Caco-2 (cell line): ENCODE results near the gene KRTAP5-9. TPM values are rescaled to one million over a fixed set of nuclear protein-coding genes. Genes with fewer than 3 reads are reported as not detected.
"Not testable (repeated sequence)": the region's sequence is repeated elsewhere in the genome, so short reads cannot be mapped to it uniquely, and the experiment has no call there.

Source experiments
- BruUV-seq: library from RNA; stranded (reverse); fragments of 400-500 nt; replicated peaks from 2 replicates; lab custom pipeline; 2021; lab: Mats Ljungman, UMichigan
- CTCF ChIA-PET: fragments of 300-600 bp; sonication (Branson Sonifier 250); formaldehyde crosslinking; loops from one replicate; lab custom pipeline; 2022; ENCODE audit warnings: antibody characterized with exemption; lab: Charles Lee
- POLR2A ChIA-PET: fragments of 300-600 bp; sonication (Branson Sonifier 250); formaldehyde crosslinking; loops from one replicate; lab custom pipeline; 2022; ENCODE audit warnings: antibody characterized with exemption; lab: Charles Lee
- DNase-seq, 2 experiments: peaks; one replicate each; pipeline versions ENCODE4 v3.0.0 to v3.0.0-alpha.2; 2020 to 2022
- H3K27me3 ChIP-seq: replicated peaks from 2 replicates; pipeline ENCODE4 v1.6.0; 2011; ENCODE audit warnings: low read length; ENCODE audit not compliant: control insufficient read depth, insufficient read depth
- H3K36me3 ChIP-seq: 2 replicates; pipeline ENCODE4 v1.5.1; 2011; ENCODE audit warnings: low read length; ENCODE audit not compliant: control insufficient read depth, insufficient read depth
- H3K4me1 ChIP-seq: fragments of 250-450 bp; sonication (Bioruptor Pico); 2 replicates; pipeline ENCODE4 v1.5.1; 2020; ENCODE audit warnings: mild to moderate bottlenecking
- H3K4me3 ChIP-seq: 2 replicates; pipeline ENCODE4 v1.5.1; 2011; ENCODE audit warnings: low read depth, mild to moderate bottlenecking, control low read depth, low read length
- H3K9me3 ChIP-seq: fragments of 250-450 bp; sonication (Bioruptor Pico); 2 replicates; pipeline ENCODE4 v1.5.1; 2020; ENCODE audit warnings: mild to moderate bottlenecking, moderate library complexity
- H3K27ac Mint-ChIP-seq: one replicate; pipeline ENCODE4 v1.8.0; 2022; ENCODE audit warnings: mixed read lengths; ENCODE audit not compliant: unreplicated experiment
- H3K27me3 Mint-ChIP-seq: one replicate; pipeline ENCODE4 v1.8.0; 2022; ENCODE audit warnings: mixed read lengths; ENCODE audit not compliant: insufficient read depth, unreplicated experiment
- H3K36me3 Mint-ChIP-seq: one replicate; pipeline ENCODE4 v1.8.0; 2022; ENCODE audit warnings: mild to moderate bottlenecking, mixed read lengths; ENCODE audit not compliant: insufficient read depth, unreplicated experiment
- H3K4me1 Mint-ChIP-seq: one replicate; pipeline ENCODE4 v1.8.0; 2022; ENCODE audit warnings: low read depth, mixed read lengths; ENCODE audit not compliant: unreplicated experiment
- H3K4me3 Mint-ChIP-seq: one replicate; pipeline ENCODE4 v1.8.0; 2022; ENCODE audit warnings: mild to moderate bottlenecking, moderate library complexity, mixed read lengths; ENCODE audit not compliant: unreplicated experiment
- H3K9me3 Mint-ChIP-seq: one replicate; pipeline ENCODE4 v1.8.0; 2022; ENCODE audit warnings: mixed read lengths; ENCODE audit not compliant: unreplicated experiment
- CTCF ChIP-seq, 2 experiments: fragments of 200-600 bp in 1 of 2; IDR thresholded peaks; 1 replicate in 1 of 2; 2 replicates in 1 of 2; pipeline versions ENCODE4 v1.5.1 to v1.8.0; 2011 to 2022; ENCODE audit warnings: antibody characterized with exemption in 1 of 2, control low read depth in 1 of 2, inconsistent platforms in 1 of 2, low read depth in 1 of 2, low read length in 1 of 2, mild to moderate bottlenecking in 1 of 2, moderate library complexity in 1 of 2; ENCODE audit not compliant: insufficient read depth in 1 of 2, severe bottlenecking in 1 of 2, unreplicated experiment in 1 of 2
- intact Hi-C: fragments of 100-400 bp; cut with micrococcal nuclease; formaldehyde crosslinking; loops from one replicate; pipeline ENCODE4 v1.10.0; 2022; ENCODE audit not compliant: unreplicated experiment
- total RNA-seq: library from RNA; stranded (reverse); gene quantifications from 2 replicates; pipeline ENCODE4 v1.2.3, GENCODE V29; 2022

The KRTAP5-9 gene
- total RNA-seq, 1 experiment from 2014 or later = not detected

- DNase-seq = no peak
These were observed 28.7 kb upstream of the KRTAP5-9 start for GRCh38 chr11:71519546-71519945.

GRCh38 chr11:71525188-71525937 is 22.9 kb upstream of the KRTAP5-9 start:
- TF ChIP-seq CTCF (IDR thresholded peaks at IDR 0.05; ENCODE audit: insufficient read depth in 1 of 2, low read depth in 1 of 2, low read length in 1 of 2, severe bottlenecking in 1 of 2, unreplicated experiment in 1 of 2) = no peak
- Mint-ChIP-seq H3K4me3 (no peak overlapping the region), H3K4me1 (peaks cover 24% of the 10 kb centered on the region), H3K36me3 (no peaks in the 10 kb centered on the region), H3K27ac (no peak overlapping the region), H3K27me3 (no peaks in the 10 kb centered on the region), H3K9me3 (peaks cover 9% of the 10 kb centered on the region)
- intact Hi-C loops = no loop called here
- DNase-seq = peak in 1 of 2 experiments; percentile 19
- no peaks in the 10 kb centered on the region for H3K27me3 ChIP-seq
- BruUV-seq = no TSS peak
- 0 out of 2 replicates have a peak, but pooled peaks cover 2% of the 10 kb centered on the region for H3K9me3 ChIP-seq
- POLR2A ChIA-PET = no interaction called here
- no peaks in the 10 kb centered on the region for H3K36me3 ChIP-seq
- CTCF ChIA-PET = no interaction called here
- peaks cover 19% of the 10 kb centered on the region for H3K4me1 ChIP-seq
- H3K4me3 ChIP-seq = no peak overlapping the region

More at GRCh38 chr11:71519546-71519945, 28.7 kb upstream of the KRTAP5-9 start:
- POLR2A ChIA-PET = no interaction called here
- TF ChIP-seq CTCF (IDR thresholded peaks at IDR 0.05; ENCODE audit: insufficient read depth in 1 of 2, low read depth in 1 of 2, low read length in 1 of 2, severe bottlenecking in 1 of 2, unreplicated experiment in 1 of 2) = no peak
- H3K36me3 Mint-ChIP-seq = no peaks in the 10 kb centered on the region
- H3K4me1 ChIP-seq = no peaks in the 10 kb centered on the region
- no TSS peak for BruUV-seq
- no peaks in the 10 kb centered on the region for H3K27me3 ChIP-seq
- no peaks in the 10 kb centered on the region for H3K36me3 ChIP-seq
- peaks cover 9% of the 10 kb centered on the region for H3K9me3 Mint-ChIP-seq
- intact Hi-C loops = no loop called here
- H3K9me3 ChIP-seq = peaks cover 6% of the 10 kb centered on the region; the same call in 1 of the 2 replicates
- no peak overlapping the region for H3K4me3 Mint-ChIP-seq
- no peaks in the 10 kb centered on the region for H3K27me3 Mint-ChIP-seq
- H3K4me1 Mint-ChIP-seq = no peaks in the 10 kb centered on the region
- no peak overlapping the region for H3K27ac Mint-ChIP-seq
- CTCF ChIA-PET = no interaction called here
- H3K4me3 ChIP-seq = no peak overlapping the region

- H3K27me3 ChIP-seq = no peaks in the 10 kb centered on the region
- POLR2A ChIA-PET = no interaction called here
- no peaks in the 10 kb centered on the region for H3K27me3 Mint-ChIP-seq
- peaks cover 24% of the 10 kb centered on the region for H3K4me1 Mint-ChIP-seq
- H3K4me3 Mint-ChIP-seq = no peak overlapping the region
- intact Hi-C loops = no loop called here
- no TSS peak for BruUV-seq
- CTCF ChIA-PET = interaction anchor here (0.9 kb wide), 1 partner anchor 37 kb away, joined by 3 read pairs; no protein-coding TSS in a partner anchor
- H3K9me3 Mint-ChIP-seq = peaks cover 4% of the 10 kb centered on the region
- H3K9me3 ChIP-seq = no peaks in the 10 kb centered on the region
- no peak for TF ChIP-seq CTCF (IDR thresholded peaks at IDR 0.05; ENCODE audit: insufficient read depth in 1 of 2, low read depth in 1 of 2, low read length in 1 of 2, severe bottlenecking in 1 of 2, unreplicated experiment in 1 of 2)
- peak in 1 of 2 experiments; percentile 30 for DNase-seq
- H3K27ac Mint-ChIP-seq = no peak overlapping the region
- H3K4me3 ChIP-seq = no peak overlapping the region
- H3K4me1 ChIP-seq = peaks cover 19% of the 10 kb centered on the region
- H3K36me3 ChIP-seq = no peaks in the 10 kb centered on the region
- H3K36me3 Mint-ChIP-seq = no peaks in the 10 kb centered on the region
These were observed 22.2 kb upstream of the KRTAP5-9 start for GRCh38 chr11:71525938-71526495.

GRCh38 chr11:71526796-71527575 is 21.2 kb upstream of the KRTAP5-9 start, which contains the start of gene KRTAP5-7:
KRTAP5-7 (plus strand) TSS chr11:71527267; CDS start chr11:71527301, 34 bp downstream.
- POLR2A ChIA-PET, H3K27me3 Mint-ChIP-seq, H3K27me3 ChIP-seq, H3K9me3 ChIP-seq, H3K4me3 ChIP-seq, H3K4me3 Mint-ChIP-seq, H3K27ac Mint-ChIP-seq, H3K36me3 ChIP-seq, H3K36me3 Mint-ChIP-seq, BruUV-seq, H3K9me3 Mint-ChIP-seq, intact Hi-C loops: not testable (repeated sequence)
- DNase-seq = peak in 1 of 2 experiments; percentile 26
- peaks cover 19% of the 10 kb centered on the region for H3K4me1 ChIP-seq
- peaks cover 24% of the 10 kb centered on the region for H3K4me1 Mint-ChIP-seq
- CTCF ChIA-PET = interaction anchor here (0.6 to 0.9 kb wide), 4 partner anchors 36 to 1043 kb away, joined by 3 to 7 read pairs (median 4); no protein-coding TSS in a partner anchor
